ENCODE results near the gene DIAPH1.

The DIAPH1 gene

DNA sequence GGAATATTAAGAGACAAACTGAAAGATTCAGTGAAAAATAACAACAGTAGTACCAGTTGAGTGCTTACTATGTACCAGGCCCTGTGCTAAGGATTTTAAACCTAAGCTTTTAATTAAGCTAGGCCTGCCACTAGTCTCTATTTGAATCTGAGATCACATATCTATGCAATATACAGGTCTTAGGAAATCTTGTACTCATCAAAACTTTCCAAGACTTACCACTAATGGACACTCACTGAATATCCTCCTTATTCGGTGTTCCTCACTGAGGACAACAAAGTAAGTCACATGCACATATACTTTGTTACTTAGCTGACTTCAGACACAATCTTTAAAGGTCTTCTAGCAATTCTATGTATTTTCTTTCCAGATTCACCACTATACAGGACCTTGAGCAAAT is 32.6 kb downstream of the DIAPH1 start:
- peaks cover 50% of the 10 kb centered on the region for H3K79me2 ChIP-seq (ENCODE audit: insufficient read depth, low read length)
- H3K4me1 ChIP-seq (ENCODE audit: insufficient read depth, low read length, poor library complexity, severe bottlenecking): no peaks in the 10 kb centered on the region
- no peak for TF ChIP-seq EZH2phosphoT487 (IDR thresholded peaks at IDR 0.05; ENCODE audit: borderline replicate concordance)
- TF ChIP-seq, protein P1, sequence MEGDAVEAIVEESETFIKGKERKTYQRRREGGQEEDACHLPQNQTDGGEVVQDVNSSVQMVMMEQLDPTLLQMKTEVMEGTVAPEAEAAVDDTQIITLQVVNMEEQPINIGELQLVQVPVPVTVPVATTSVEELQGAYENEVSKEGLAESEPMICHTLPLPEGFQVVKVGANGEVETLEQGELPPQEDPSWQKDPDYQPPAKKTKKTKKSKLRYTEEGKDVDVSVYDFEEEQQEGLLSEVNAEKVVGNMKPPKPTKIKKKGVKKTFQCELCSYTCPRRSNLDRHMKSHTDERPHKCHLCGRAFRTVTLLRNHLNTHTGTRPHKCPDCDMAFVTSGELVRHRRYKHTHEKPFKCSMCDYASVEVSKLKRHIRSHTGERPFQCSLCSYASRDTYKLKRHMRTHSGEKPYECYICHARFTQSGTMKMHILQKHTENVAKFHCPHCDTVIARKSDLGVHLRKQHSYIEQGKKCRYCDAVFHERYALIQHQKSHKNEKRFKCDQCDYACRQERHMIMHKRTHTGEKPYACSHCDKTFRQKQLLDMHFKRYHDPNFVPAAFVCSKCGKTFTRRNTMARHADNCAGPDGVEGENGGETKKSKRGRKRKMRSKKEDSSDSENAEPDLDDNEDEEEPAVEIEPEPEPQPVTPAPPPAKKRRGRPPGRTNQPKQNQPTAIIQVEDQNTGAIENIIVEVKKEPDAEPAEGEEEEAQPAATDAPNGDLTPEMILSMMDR (conservative IDR thresholded peaks at IDR 0.05; ENCODE audit: low read length): no peak
- peaks cover 39% of the 10 kb centered on the region for H4K20me1 ChIP-seq (ENCODE audit: insufficient read depth, low read length, poor library complexity, severe bottlenecking)
- H3K4me3 ChIP-seq (ENCODE audit: low read length, poor library complexity, severe bottlenecking): no peak overlapping the region
- H3K27me3 ChIP-seq (ENCODE audit: insufficient read depth, low read length, poor library complexity, severe bottlenecking): no peaks in the 10 kb centered on the region
- H3K9ac ChIP-seq (ENCODE audit: low read depth, low read length, poor library complexity, severe bottlenecking): no peak overlapping the region
- no peak overlapping the region for H3K4me2 ChIP-seq (ENCODE audit: low read depth, low read length, poor library complexity, severe bottlenecking)
- H3F3A ChIP-seq (ENCODE audit: low read depth): no peaks in the 10 kb centered on the region
- H2AFZ ChIP-seq (ENCODE audit: low read length): no peak overlapping the region
- H3K9me2 ChIP-seq (replicated peaks; ENCODE audit: low read depth, low read length): no peaks in the 10 kb centered on the region
- H3K9me3 ChIP-seq (ENCODE audit: insufficient read depth, low read depth, low read length): no peaks in the 10 kb centered on the region
- peaks cover 93% of the 10 kb centered on the region for H3K36me3 ChIP-seq (ENCODE audit: insufficient read depth, low read length)

DNA sequence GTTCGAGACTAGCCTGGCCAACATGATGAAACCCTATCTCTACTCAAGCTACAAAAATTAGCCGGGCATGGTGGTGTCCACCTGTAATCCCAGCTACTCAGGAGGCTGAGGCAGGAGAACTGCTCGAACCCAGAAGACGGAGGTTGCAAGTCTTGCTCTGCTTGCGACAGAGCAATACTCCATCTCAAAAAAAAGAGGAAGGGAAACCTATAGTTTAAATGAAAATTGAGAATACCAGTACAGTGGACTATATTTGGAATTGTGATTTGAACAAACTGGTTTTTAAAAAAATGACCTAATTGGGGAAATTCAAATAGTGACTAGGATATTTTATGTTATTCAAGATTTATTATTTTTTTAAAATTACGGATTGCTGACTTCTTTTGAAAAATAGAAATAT is 33.2 kb downstream of the DIAPH1 start:
- Histone ChIP-seq H3K4me1 (ENCODE audit: insufficient read depth, low read length, poor library complexity, severe bottlenecking) (no peaks in the 10 kb centered on the region), H3K4me3 (ENCODE audit: low read length, poor library complexity, severe bottlenecking) (no peak overlapping the region), H3K27me3 (ENCODE audit: insufficient read depth, low read length, poor library complexity, severe bottlenecking) (no peaks in the 10 kb centered on the region), H3K36me3 (ENCODE audit: insufficient read depth, low read length) (peaks cover 94% of the 10 kb centered on the region), H3K79me2 (ENCODE audit: insufficient read depth, low read length) (peaks cover 44% of the 10 kb centered on the region), H4K20me1 (ENCODE audit: insufficient read depth, low read length, poor library complexity, severe bottlenecking) (peaks cover 32% of the 10 kb centered on the region), H3F3A (ENCODE audit: low read depth) (no peaks in the 10 kb centered on the region), H3K4me2 (ENCODE audit: low read depth, low read length, poor library complexity, severe bottlenecking) (no peak overlapping the region), H3K9me2 (replicated peaks; ENCODE audit: low read depth, low read length) (no peaks in the 10 kb centered on the region), H2AFZ (ENCODE audit: low read length) (no peak overlapping the region), H3K9me3 (ENCODE audit: insufficient read depth, low read depth, low read length) (no peaks in the 10 kb centered on the region), H3K9ac (ENCODE audit: low read depth, low read length, poor library complexity, severe bottlenecking) (no peak overlapping the region)
- TF ChIP-seq, protein P1 (conservative IDR thresholded peaks at IDR 0.05; ENCODE audit: low read length): no peak
- no peak for TF ChIP-seq EZH2phosphoT487 (IDR thresholded peaks at IDR 0.05; ENCODE audit: borderline replicate concordance)

DNA sequence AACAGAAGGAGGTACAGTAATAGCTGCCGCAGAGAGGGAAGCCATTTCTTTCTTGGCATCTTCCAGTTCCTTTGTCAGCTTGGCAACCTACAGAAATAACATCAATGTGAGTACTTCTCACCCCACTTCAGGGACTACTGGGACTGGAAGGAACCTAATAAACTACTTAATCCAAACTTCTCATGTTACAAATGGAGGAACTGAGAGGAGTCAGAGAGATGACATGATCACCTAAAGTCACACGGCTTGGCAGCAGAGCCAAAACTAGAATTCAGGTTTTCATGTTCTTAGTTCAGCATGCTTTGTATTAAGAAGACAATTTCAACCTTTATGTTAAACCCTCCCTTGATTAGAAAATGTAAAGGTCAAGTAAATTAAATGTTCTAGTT is 44.7 kb downstream of the DIAPH1 start:
- H3F3A ChIP-seq (ENCODE audit: low read depth): no peaks in the 10 kb centered on the region
- H2AFZ ChIP-seq (ENCODE audit: low read length): no peak overlapping the region
- no peaks in the 10 kb centered on the region for H3K9me2 ChIP-seq (replicated peaks; ENCODE audit: low read depth, low read length)
- peaks cover 94% of the 10 kb centered on the region for H3K36me3 ChIP-seq (ENCODE audit: insufficient read depth, low read length)
- no peaks in the 10 kb centered on the region for H4K20me1 ChIP-seq (ENCODE audit: insufficient read depth, low read length, poor library complexity, severe bottlenecking)
- no peaks in the 10 kb centered on the region for H3K79me2 ChIP-seq (ENCODE audit: insufficient read depth, low read length)
- no peaks in the 10 kb centered on the region for H3K27me3 ChIP-seq (ENCODE audit: insufficient read depth, low read length, poor library complexity, severe bottlenecking)
- no peak for TF ChIP-seq EZH2phosphoT487 (IDR thresholded peaks at IDR 0.05; ENCODE audit: borderline replicate concordance)
- no peak overlapping the region for H3K4me2 ChIP-seq (ENCODE audit: low read depth, low read length, poor library complexity, severe bottlenecking)
- no peaks in the 10 kb centered on the region for H3K9me3 ChIP-seq (ENCODE audit: insufficient read depth, low read depth, low read length)
- H3K4me1 ChIP-seq (ENCODE audit: insufficient read depth, low read length, poor library complexity, severe bottlenecking): no peaks in the 10 kb centered on the region
- no peak overlapping the region for H3K9ac ChIP-seq (ENCODE audit: low read depth, low read length, poor library complexity, severe bottlenecking)
- H3K4me3 ChIP-seq (ENCODE audit: low read length, poor library complexity, severe bottlenecking): no peak overlapping the region

DNA sequence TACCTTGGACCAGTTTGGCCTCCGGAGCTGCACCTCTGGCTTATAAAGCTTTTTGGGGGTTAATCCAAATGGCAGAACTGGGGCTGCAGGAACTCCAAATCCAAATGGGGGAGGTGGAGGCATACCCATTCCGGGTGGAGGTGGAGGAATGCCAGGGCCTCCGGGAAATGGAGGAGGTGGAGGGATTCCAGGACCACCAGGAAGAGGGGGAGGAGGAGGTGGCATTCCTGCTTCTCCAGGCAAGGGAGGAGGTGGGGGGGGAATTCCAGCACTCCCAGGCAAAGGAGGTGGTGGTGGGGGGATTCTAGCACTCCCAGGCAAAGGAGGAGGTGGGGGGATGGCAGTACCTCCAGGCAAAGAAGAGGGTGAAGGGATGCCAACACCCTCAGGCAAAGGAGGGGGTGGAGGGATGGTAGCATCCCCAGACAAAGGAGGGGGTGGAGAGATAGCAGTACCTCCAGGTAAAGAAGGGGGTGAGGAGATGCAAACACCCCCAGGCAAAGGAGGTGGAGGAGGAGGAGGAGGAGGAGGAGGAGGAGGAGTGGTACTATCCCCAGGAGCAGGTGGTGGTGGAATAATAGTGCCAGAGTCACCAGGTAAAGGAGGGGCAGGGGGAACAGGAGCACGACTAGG is 45.2 kb downstream of the DIAPH1 start:
- Histone ChIP-seq H3K9ac (ENCODE audit: low read depth, low read length, poor library complexity, severe bottlenecking) (no peak overlapping the region), H3K9me2 (replicated peaks; ENCODE audit: low read depth, low read length) (no peaks in the 10 kb centered on the region), H3K4me1 (ENCODE audit: insufficient read depth, low read length, poor library complexity, severe bottlenecking) (no peaks in the 10 kb centered on the region), H3F3A (ENCODE audit: low read depth) (no peaks in the 10 kb centered on the region), H3K9me3 (ENCODE audit: insufficient read depth, low read depth, low read length) (no peaks in the 10 kb centered on the region), H4K20me1 (ENCODE audit: insufficient read depth, low read length, poor library complexity, severe bottlenecking) (no peaks in the 10 kb centered on the region), H3K4me2 (ENCODE audit: low read depth, low read length, poor library complexity, severe bottlenecking) (no peak overlapping the region), H3K36me3 (ENCODE audit: insufficient read depth, low read length) (peaks cover 94% of the 10 kb centered on the region), H3K27me3 (ENCODE audit: insufficient read depth, low read length, poor library complexity, severe bottlenecking) (no peaks in the 10 kb centered on the region), H2AFZ (ENCODE audit: low read length) (no peak overlapping the region), H3K79me2 (ENCODE audit: insufficient read depth, low read length) (no peaks in the 10 kb centered on the region), H3K4me3 (ENCODE audit: low read length, poor library complexity, severe bottlenecking) (no peak overlapping the region)
- TF ChIP-seq, protein P1 (conservative IDR thresholded peaks at IDR 0.05; ENCODE audit: low read length): no peak
- no peak for TF ChIP-seq EZH2phosphoT487 (IDR thresholded peaks at IDR 0.05; ENCODE audit: borderline replicate concordance)
